ENCODE results near the gene SLC12A3.

The SLC12A3 gene, protein sequence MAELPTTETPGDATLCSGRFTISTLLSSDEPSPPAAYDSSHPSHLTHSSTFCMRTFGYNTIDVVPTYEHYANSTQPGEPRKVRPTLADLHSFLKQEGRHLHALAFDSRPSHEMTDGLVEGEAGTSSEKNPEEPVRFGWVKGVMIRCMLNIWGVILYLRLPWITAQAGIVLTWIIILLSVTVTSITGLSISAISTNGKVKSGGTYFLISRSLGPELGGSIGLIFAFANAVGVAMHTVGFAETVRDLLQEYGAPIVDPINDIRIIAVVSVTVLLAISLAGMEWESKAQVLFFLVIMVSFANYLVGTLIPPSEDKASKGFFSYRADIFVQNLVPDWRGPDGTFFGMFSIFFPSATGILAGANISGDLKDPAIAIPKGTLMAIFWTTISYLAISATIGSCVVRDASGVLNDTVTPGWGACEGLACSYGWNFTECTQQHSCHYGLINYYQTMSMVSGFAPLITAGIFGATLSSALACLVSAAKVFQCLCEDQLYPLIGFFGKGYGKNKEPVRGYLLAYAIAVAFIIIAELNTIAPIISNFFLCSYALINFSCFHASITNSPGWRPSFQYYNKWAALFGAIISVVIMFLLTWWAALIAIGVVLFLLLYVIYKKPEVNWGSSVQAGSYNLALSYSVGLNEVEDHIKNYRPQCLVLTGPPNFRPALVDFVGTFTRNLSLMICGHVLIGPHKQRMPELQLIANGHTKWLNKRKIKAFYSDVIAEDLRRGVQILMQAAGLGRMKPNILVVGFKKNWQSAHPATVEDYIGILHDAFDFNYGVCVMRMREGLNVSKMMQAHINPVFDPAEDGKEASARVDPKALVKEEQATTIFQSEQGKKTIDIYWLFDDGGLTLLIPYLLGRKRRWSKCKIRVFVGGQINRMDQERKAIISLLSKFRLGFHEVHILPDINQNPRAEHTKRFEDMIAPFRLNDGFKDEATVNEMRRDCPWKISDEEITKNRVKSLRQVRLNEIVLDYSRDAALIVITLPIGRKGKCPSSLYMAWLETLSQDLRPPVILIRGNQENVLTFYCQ

DNA sequence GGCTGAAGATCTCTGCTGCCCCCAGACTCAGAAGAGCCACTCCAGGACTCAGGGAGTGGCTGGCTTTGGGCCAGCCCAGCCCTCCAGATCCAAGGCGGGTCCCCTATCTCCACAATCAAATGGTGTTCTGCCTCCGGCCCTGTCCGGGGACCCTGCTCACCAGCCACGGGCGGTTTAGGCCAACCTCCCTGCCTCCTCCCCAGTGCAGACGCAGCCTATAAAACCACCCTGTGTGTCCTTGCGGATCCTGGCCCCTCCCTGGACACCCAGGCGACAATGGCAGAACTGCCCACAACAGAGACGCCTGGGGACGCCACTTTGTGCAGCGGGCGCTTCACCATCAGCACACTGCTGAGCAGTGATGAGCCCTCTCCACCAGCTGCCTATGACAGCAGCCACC lies at the start of gene SLC12A3:
Gene SLC12A3 (plus strand): TSS at position 248 of the 400 bp plus-strand sequence. CDS start 29 bp downstream, at position 277.
- TF ChIP-seq, protein P1, sequence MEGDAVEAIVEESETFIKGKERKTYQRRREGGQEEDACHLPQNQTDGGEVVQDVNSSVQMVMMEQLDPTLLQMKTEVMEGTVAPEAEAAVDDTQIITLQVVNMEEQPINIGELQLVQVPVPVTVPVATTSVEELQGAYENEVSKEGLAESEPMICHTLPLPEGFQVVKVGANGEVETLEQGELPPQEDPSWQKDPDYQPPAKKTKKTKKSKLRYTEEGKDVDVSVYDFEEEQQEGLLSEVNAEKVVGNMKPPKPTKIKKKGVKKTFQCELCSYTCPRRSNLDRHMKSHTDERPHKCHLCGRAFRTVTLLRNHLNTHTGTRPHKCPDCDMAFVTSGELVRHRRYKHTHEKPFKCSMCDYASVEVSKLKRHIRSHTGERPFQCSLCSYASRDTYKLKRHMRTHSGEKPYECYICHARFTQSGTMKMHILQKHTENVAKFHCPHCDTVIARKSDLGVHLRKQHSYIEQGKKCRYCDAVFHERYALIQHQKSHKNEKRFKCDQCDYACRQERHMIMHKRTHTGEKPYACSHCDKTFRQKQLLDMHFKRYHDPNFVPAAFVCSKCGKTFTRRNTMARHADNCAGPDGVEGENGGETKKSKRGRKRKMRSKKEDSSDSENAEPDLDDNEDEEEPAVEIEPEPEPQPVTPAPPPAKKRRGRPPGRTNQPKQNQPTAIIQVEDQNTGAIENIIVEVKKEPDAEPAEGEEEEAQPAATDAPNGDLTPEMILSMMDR (IDR thresholded peaks at IDR 0.05; ENCODE audit: control extremely low read depth, extremely low read depth, low read depth, missing control alignments), result no peak
- CTCF ChIA-PET, result interaction anchor here (1.4 to 8.2 kb wide), 8 partner anchors 7 to 99 kb away, joined by 4 to 54 read pairs (median 13); partner anchors contain the start of gene CETP
- DNase-seq (ENCODE audit: extremely low spot score), result no peak
- POLR2A ChIA-PET, result no interaction called here

DNA sequence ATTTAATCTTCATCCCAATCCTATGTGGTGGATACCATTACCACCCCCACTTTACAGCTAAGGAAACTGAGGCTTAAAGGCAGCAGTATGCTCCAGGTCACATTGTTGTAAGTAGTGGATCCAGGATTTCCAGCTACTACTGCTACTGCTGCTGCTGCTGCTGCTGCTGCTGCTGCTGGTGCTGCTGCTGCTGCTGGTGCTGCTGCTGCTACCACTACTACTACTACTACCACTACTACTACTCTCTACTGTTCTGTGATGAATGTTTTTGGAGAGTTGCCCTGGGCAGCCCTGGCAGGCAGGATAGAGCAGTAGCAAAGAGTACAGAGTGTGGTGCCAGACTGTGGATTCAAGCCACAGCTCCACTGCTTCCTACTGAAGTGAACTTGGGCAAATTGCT lies 49.3 kb upstream of the SLC12A3 start:
- POLR2A ChIA-PET, result interaction anchor here (0.6 kb wide), 1 partner anchor 42 kb away, joined by 3 read pairs; no protein-coding TSS in a partner anchor
- TF ChIP-seq, protein P1 (IDR thresholded peaks at IDR 0.05; ENCODE audit: control extremely low read depth, extremely low read depth, low read depth, missing control alignments), result no peak
- CTCF ChIA-PET, result interaction anchor here (1.3 to 3.2 kb wide), 5 partner anchors 9 to 51 kb away, joined by 4 to 11 read pairs (median 6); no protein-coding TSS in a partner anchor
- DNase-seq (ENCODE audit: extremely low spot score), result no peak

DNA sequence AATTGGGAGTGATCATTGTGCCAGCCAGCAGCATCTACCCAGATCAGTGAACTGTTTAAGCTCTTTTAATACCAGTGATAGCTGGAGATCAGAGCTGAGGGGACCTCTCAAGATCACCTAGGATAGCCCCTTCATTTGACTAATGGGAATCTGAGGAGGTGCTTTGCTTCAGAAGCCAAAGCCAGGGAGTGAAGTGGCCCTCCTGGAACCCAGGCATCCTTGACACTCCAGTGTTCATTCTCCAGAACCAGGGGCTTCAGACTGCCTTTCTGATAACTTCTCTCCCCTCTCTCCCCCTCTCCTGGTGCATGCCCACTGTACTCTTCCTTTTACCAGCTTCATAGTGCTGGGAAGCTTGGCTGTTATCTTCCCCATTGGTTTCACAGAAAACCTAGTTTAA lies 48.0 kb upstream of the SLC12A3 start:
- TF ChIP-seq, protein P1 (IDR thresholded peaks at IDR 0.05; ENCODE audit: control extremely low read depth, extremely low read depth, low read depth, missing control alignments), result no peak
- POLR2A ChIA-PET, result no interaction called here
- DNase-seq (ENCODE audit: extremely low spot score), result no peak
- CTCF ChIA-PET, result interaction anchor here (0.9 to 3.2 kb wide), 7 partner anchors 12 to 50 kb away, joined by 3 to 11 read pairs (median 6); no protein-coding TSS in a partner anchor

DNA sequence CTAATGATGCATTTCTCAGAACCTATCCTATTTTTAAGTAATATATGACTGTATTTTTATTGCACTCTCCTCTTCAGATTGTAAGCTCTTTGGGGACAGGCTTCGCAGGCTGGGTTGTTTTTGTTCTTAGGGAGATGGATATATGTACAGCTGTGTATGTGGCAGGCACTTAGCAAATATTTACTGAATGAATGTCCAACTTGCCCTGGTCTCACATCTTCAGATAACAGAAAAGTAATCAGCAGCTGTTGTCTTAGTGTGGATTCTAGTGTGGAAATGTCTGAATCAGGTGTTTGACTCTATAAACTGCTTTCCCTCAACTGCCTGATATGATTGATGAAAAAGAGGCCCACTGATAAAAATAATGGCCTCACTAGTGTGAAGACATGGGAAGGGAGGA lies 47.1 kb upstream of the SLC12A3 start:
- POLR2A ChIA-PET, result no interaction called here

DNA sequence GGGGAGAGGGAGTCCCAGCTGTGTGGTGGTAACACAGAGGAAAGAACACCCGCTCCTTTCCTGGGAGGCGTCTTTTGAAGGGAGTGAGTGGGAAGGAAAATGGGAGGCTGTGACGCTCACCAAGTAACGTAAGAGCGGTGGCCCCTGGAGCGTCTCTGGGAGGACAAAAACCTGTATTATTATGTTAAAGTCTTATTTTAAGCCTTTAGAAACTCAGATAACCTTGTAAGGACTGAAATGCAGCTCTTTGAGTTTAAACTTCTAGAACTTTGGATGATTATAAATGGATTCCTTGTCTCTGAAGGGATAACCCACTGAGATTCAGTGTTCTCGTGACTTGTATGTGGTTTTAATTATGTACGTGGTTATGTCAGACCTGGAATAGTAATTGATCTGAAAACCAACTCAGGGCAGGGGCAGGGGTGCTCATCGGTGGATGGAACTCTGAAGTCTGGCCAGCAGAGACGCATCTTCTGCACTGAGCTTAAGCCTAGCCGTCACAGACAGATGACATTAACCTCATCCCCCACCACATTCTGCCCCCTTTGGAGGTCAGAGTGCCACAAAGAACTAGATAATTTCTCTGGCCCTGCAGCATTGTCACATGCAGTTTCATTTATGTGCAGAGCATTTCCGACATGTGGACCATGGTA lies 41.8 kb upstream of the SLC12A3 start:
- TF ChIP-seq, protein P1 (IDR thresholded peaks at IDR 0.05; ENCODE audit: control extremely low read depth, extremely low read depth, low read depth, missing control alignments), result no peak

More for the DNA sequence above, 47.1 kb upstream of the SLC12A3 start:
- no peak for DNase-seq (ENCODE audit: extremely low spot score)
- CTCF ChIA-PET, result interaction anchor here (0.8 to 2.1 kb wide), 5 partner anchors 12 to 32 kb away, joined by 3 to 8 read pairs (median 3); no protein-coding TSS in a partner anchor
- TF ChIP-seq, protein P1 (IDR thresholded peaks at IDR 0.05; ENCODE audit: control extremely low read depth, extremely low read depth, low read depth, missing control alignments), result no peak

More for the DNA sequence above, 41.8 kb upstream of the SLC12A3 start:
- ChIA-PET CTCF (interaction anchor here (0.8 to 1.0 kb wide), 2 partner anchors 25 to 30 kb away, joined by 3 read pairs; no protein-coding TSS in a partner anchor), POLR2A (no interaction called here)
- DNase-seq (ENCODE audit: extremely low spot score), result no peak
